Left hindlimb (tissue), 1 donor: ENCODE measurements around the gene NR2C2.

Source experiments
- DNase-seq: peaks from one replicate; pipeline ENCODE4 v3.0.0-alpha.2; 2018

The NR2C2 gene

GRCh38 chr3:15065550-15066007, 118.2 kb downstream of the NR2C2 start:
- DNase-seq = no peak

- no peak for DNase-seq
Measured at GRCh38 chr3:15066467-15066866, 119.1 kb downstream of the NR2C2 start.

DNA sequence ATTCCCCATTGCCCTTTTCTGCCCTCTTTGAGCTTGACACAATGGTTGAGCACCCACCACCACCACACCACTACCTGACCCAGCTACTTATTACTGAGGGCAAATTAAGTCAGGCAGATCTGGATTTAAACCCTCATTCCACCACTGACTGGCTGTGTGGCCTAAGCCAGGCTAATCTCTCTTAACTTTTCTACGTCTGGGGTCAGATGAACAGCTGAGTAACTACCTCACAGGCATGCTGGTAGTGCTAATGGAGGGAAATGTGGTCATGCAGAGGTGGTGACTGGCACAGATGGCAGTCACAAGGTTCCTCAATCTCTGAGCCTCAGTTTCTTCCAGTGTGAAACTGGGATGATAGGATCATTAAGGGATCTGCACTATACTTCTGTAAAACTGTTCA, 122.1 kb downstream of the NR2C2 start:
- no peak for DNase-seq

GRCh38 chr3:15071699-15072098, 124.3 kb downstream of the NR2C2 start:
- DNase-seq = no peak

- DNase-seq = no peak
Measured at GRCh38 chr3:15074500-15074899, 127.1 kb downstream of the NR2C2 start.

DNA sequence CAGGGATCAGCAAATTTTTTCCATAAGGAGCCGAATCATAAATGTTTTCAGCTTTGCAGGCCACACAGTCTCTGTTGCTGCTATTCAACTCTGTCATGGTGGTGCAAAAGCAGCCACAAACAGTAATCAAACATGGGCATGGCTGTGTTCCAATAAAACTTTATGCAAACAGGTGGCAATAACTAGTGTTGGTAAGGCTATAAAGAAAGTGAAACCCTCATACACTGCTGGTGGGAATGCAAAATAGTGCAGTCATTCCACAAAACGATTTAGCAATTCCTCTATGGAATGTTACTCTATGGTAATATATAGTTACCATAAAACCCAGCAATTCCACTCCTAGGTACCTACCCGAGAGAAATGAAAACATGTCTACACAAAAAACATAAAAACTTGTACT, 131.7 kb downstream of the NR2C2 start:
- DNase-seq = no peak

GRCh38 chr3:15081960-15082664, 134.7 kb downstream of the NR2C2 start:
- no peak for DNase-seq

DNA sequence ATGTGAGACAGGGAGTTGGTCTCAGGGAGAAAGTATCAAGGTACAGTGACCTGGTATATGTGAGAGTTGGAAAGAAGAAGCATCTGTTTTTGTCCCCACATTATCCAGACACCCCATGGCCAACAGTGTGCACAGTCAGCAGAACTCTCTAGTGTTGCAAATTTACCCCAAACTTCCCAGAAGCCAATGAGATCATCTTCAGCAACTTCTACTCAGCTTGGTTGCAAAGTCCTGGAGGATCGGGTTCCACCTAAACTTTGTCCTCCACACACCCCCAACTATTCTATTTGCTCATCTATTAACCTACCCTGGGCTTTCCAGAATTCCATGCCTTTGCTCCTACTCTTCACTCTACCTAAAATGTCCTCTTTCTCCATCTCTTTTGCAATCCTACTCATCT, 135.9 kb downstream of the NR2C2 start:
- no peak for DNase-seq

GRCh38 chr3:15086263-15086662, 138.9 kb downstream of the NR2C2 start:
- no peak for DNase-seq

- no peak for DNase-seq
Measured at GRCh38 chr3:15086699-15087098, 139.3 kb downstream of the NR2C2 start.

GRCh38 chr3:15089201-15089600, 141.8 kb downstream of the NR2C2 start:
- no peak for DNase-seq

DNA sequence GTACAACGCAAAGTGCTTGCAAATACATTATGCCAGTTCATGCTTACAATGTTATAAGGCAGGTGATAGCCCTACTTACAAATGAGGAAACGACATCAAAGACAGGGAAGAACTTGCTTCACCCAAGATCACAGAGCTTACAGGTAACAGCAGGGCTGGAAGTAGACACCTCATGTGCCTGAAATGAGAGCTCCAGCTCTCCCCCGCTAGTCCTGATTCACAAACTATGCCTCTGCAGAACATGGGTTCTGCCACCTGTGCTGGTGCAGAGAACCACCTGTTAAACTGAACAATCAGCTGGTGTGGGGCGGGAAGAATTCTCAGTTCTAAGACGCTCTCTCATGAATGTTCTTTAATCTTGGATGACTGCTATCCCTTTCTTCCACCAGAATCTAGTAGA, 144.2 kb downstream of the NR2C2 start:
- DNase-seq = no peak

GRCh38 chr3:15092686-15093085, 145.3 kb downstream of the NR2C2 start:
- DNase-seq = no peak

DNA sequence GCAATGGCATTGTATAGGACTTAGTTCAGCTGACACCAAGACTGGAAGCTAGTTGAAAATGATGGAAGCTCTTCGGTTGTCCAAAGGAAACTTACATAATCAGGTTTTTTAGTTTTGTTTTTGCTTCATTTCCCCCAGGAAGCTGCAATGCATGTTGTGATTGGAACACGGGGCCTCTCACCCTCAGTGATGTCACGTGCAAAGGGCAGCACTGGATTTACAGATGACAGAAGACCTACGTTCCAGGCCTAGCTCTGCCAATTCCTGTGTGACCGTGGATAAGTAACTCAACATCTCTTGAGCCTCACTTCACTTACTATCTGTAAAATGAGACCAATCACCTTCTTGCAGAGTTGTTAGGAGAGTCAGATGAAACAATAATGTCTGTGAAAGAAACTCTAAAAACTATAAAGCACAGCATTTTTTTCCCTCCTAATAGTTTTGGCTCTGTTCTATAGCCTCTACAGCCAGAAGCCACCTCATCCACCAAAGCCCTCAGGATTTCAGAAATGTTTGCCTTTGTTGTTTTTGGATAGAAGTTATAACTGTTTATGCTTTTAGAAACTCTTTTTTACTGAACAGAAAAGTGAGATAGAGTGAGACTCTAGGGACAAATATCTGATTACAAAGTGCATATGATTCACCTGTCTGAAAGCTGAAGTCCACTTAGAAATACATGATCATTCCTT, 146.9 kb downstream of the NR2C2 start:
- no peak for DNase-seq

DNA sequence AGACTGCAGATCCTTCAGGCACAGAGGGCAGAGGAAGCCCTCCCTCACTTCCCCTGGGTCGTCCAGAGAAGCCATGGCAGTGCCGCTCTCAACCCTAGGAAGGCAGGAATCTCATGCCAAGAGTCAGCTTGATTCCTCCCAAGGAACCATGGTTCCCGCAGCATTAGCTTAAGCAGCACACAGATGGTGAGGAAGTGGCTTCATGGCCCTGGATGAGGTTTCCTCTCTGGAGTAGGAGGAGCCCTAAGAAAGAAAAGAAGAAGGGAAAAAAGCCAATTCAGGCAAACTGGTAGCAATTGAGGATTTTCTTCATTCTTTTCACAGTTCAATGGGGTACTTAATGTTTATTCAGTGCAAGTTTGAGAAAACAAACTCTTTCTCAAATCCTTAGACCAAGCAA, 148.7 kb downstream of the NR2C2 start:
- DNase-seq = no peak

DNA sequence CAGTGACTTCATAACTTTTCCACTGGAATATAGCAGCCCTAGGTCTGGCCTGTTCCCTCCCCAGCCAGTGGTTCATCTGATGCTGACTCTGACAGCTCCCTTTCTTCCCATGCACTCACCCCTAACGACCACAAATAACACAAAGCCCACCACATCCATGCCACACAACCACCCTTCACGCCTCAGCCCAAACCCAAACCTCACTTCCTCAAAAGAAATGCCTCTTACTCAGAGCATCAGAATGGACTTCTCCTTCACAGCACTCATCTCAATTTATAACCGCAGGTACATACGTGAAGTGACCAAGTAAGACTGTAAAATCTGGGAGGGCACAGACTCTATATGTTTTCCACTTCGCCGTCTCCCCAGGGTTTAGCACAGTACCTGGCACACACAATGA, 150.5 kb downstream of the NR2C2 start:
- DNase-seq = no peak
